GM06990 (cell line): Measurements from ENCODE around the gene INF2.
A peak's percentile ranks its signal among the peaks of the same experiment; 100 is the strongest.

Source experiments
- DNase-seq: peaks from one replicate; pipeline ENCODE4 v3.0.0-alpha.2; 2011; ENCODE audit not compliant: insufficient read length; ENCODE audit errors: extremely low read depth
- H3K27me3 ChIP-seq: replicated peaks from 2 replicates; pipeline ENCODE4 v1.6.0; 2011; ENCODE audit warnings: low read length; ENCODE audit not compliant: control insufficient read depth, insufficient read depth
- H3K36me3 ChIP-seq: 2 replicates; pipeline ENCODE4 v1.5.1; 2011; ENCODE audit warnings: low read length; ENCODE audit not compliant: control insufficient read depth, insufficient read depth
- H3K4me3 ChIP-seq: replicated peaks from 2 replicates; pipeline ENCODE4 v1.5.1; 2011; ENCODE audit warnings: low read depth, mild to moderate bottlenecking, control low read depth, low read length
- CTCF ChIP-seq: IDR thresholded peaks from 2 replicates; pipeline ENCODE4 v1.5.1; 2011; ENCODE audit warnings: low read length, control low read depth, mild to moderate bottlenecking, inconsistent platforms; ENCODE audit not compliant: insufficient read depth, poor library complexity, severe bottlenecking

The INF2 gene

DNA sequence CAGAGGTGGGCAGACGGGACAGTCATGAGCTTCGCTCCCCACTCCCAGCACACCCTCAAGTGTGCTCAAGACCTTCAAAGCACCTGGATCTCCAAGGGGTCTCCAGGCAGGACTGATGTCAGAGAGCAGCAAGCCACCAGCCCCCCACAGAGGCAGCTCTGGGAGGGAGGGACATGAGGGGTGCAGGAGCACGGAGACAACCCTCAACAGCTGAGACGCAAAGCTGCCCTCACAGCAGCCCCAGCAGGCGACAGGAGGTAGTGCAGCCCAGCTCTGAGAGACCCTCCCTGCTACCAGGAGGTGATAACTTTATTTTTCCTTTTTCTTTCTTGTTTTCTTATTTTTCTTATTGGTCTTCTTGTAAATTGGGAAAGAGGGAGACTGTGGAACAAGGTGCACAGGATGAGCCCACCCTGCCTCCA, 81.4 kb downstream of the INF2 start:
- H3K27me3 ChIP-seq = no peaks in the 10 kb centered on the region
- peak; percentile 58 for TF ChIP-seq CTCF
- no peak overlapping the region for H3K4me3 ChIP-seq
- peaks cover 31% of the 10 kb centered on the region for H3K36me3 ChIP-seq
- no peak for DNase-seq

GRCh38 chr14:104771374-104771773, 82.0 kb downstream of the INF2 start:
- Histone ChIP-seq H3K36me3 (peaks cover 31% of the 10 kb centered on the region), H3K27me3 (no peaks in the 10 kb centered on the region), H3K4me3 (no peak overlapping the region)
- no peak for TF ChIP-seq CTCF
- DNase-seq = no peak
